Subcutaneous adipose tissue (tissue), 4 donors: Measurements from ENCODE around the gene C9orf40. TPM values are rescaled to one million over a fixed set of nuclear protein-coding genes. Genes with fewer than 3 reads are reported as not detected.

ENCODE experiments used
- CTCF ChIP-seq: fragments of 450-650 bp; IDR thresholded peaks from one replicate; pipeline ENCODE4 v1.5.1; 2016; ENCODE audit warnings: low read depth, mild to moderate bottlenecking, control low read depth, antibody characterized with exemption, moderate library complexity
- total RNA-seq, 4 donors: library from RNA; depleted of rRNA; stranded (reverse); fragments of >200 nt; gene quantifications; one replicate each; pipeline ENCODE4 v1.1.0, GENCODE V29; 2016

C9orf40 gene
- total RNA-seq, 4 donors from 2014 or later: 2.8 to 5.5 (median 4.1) TPM

GRCh38 chr9:74901001-74901400 is 51.7 kb downstream of the C9orf40 start:
- no peak for TF ChIP-seq CTCF

Other genes starting within 250 kb of the C9orf40 start
- 1 to 10 TPM in 2 of 4 donors, under 1 TPM in 2; 0.17 to 1.9 (median 1.2) TPM for gene TRPM6, start 65.0 kb downstream of the C9orf40 start, total RNA-seq
- 10 to 100 TPM in 2 of 4 donors, 1 to 10 TPM in 2; 8.7 to 15.0 (median 11.4) TPM for gene CARNMT1, start 75.4 kb upstream of the C9orf40 start, total RNA-seq
- gene NMRK1, start 135.2 kb upstream of the C9orf40 start, total RNA-seq: 10 to 100 TPM; 23.6 to 44.1 (median 29.3) TPM
- 10 to 100 TPM; 37.9 to 69.4 (median 42.4) TPM for gene OSTF1, start 135.6 kb upstream of the C9orf40 start, total RNA-seq